HT-29 (cell line): Measurements from ENCODE around the gene CRYGB. TPM values are rescaled to one million over a fixed set of nuclear protein-coding genes. Genes with fewer than 3 reads are reported as not detected.
"Not testable (repeated sequence)": the region's sequence is repeated elsewhere in the genome, so short reads cannot be mapped to it uniquely, and the experiment has no call there.

ENCODE experiments used
- DNase-seq: peaks from one replicate; pipeline ENCODE4 v3.0.0-alpha.2; 2015; ENCODE audit warnings: low spot score
- total RNA-seq: library from RNA; depleted of rRNA; stranded (reverse); fragments of >200 nt; shearing (Covaris generic); gene quantifications from 2 replicates; pipeline ENCODE4 v1.2.3, GENCODE V29; 2014; rRNA removed

CRYGB gene
- total RNA-seq, 1 experiment from 2014 or later: not detected

GRCh38 chr2:208117390-208117789 lies 28.6 kb downstream of the CRYGB start:
- DNase-seq: not testable (repeated sequence)

- DNase-seq: no peak
Observed at GRCh38 chr2:208112969-208113368, 33.0 kb downstream of the CRYGB start.

GRCh38 chr2:208112273-208112745 lies 33.6 kb downstream of the CRYGB start:
- DNase-seq: not testable (repeated sequence)

- DNase-seq: no peak
Observed at GRCh38 chr2:208103616-208104015, 42.3 kb downstream of the CRYGB start.

- peak; percentile 55 for DNase-seq
Observed at GRCh38 chr2:208101716-208102631, 44.0 kb downstream of the CRYGB start.

GRCh38 chr2:208099682-208100470 lies 46.1 kb downstream of the CRYGB start:
- no peak for DNase-seq

- not testable (repeated sequence) for DNase-seq
Observed at GRCh38 chr2:208098701-208099100, 47.3 kb downstream of the CRYGB start.

- DNase-seq: no peak
Observed at GRCh38 chr2:208098267-208098666, 47.7 kb downstream of the CRYGB start.

- DNase-seq: no peak
Observed at GRCh38 chr2:208097801-208098200, 48.2 kb downstream of the CRYGB start.

GRCh38 chr2:208097313-208097712 lies 48.6 kb downstream of the CRYGB start:
- DNase-seq: no peak

- DNase-seq: no peak
Observed at GRCh38 chr2:208096080-208096479, 49.9 kb downstream of the CRYGB start.

- DNase-seq: no peak
Observed at GRCh38 chr2:208093128-208093527, 52.8 kb downstream of the CRYGB start.

Other genes with a start within 250 kb of the CRYGB start
- gene PLEKHM3, start 120.6 kb downstream of the CRYGB start, total RNA-seq: 4.7 and 9.0 TPM in 2 replicates
- gene CRYGD, start 21.6 kb downstream of the CRYGB start, total RNA-seq: not detected in 2 replicates
- not detected in 2 replicates for gene CRYGC, start 16.3 kb downstream of the CRYGB start, total RNA-seq
- gene CRYGA, start 17.4 kb upstream of the CRYGB start, total RNA-seq: not detected in 2 replicates
- gene C2orf80, start 43.9 kb upstream of the CRYGB start, total RNA-seq: not detected in 2 replicates
- 85.9 and 86.5 TPM in 2 replicates for gene IDH1, start 108.9 kb upstream of the CRYGB start, total RNA-seq
- 7.2 and 10.1 TPM in 2 replicates for gene PIKFYVE, start 120.1 kb upstream of the CRYGB start, total RNA-seq